ENCODE results near the gene SLC25A21.

SLC25A21 gene

GRCh38 chr14:37098132-37098531 lies 74.3 kb downstream of the SLC25A21 start:
- TF ChIP-seq POLR2AphosphoS5 (IDR thresholded peaks at IDR 0.05; ENCODE audit: low read depth, low read length) (no peak), POLR2A (IDR thresholded peaks at IDR 0.05; ENCODE audit: low read depth, low read length) (no peak), TAF1 (IDR thresholded peaks at IDR 0.05; ENCODE audit: borderline replicate concordance, low read depth, low read length) (no peak)
- no peak for DNase-seq (ENCODE audit: insufficient read length)
- FAIRE-seq: no peak

DNA sequence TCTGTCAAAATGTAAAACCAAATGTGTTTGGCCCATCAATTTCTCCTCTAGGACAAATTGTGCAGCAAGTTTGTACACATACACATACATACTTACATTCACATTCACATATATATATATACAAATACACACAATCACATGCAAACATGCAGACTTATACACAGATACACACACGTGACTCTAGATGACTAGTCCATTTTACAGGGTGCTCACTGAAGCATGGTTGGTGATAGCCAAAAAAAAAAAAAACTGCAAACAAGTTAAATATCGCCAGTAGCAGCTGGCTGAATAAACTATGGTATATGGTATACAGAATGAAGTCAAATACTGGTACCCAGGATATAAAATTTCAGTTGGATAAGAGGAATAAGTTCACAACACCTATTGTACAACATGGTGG lies 77.9 kb downstream of the SLC25A21 start:
- FAIRE-seq (no peak), DNase-seq (ENCODE audit: insufficient read length) (no peak)
- TF ChIP-seq TAF1 (IDR thresholded peaks at IDR 0.05; ENCODE audit: borderline replicate concordance, low read depth, low read length) (no peak), POLR2A (IDR thresholded peaks at IDR 0.05; ENCODE audit: low read depth, low read length) (no peak), POLR2AphosphoS5 (IDR thresholded peaks at IDR 0.05; ENCODE audit: low read depth, low read length) (no peak)

- no peak for DNase-seq (ENCODE audit: insufficient read length)
- FAIRE-seq: no peak
- TF ChIP-seq POLR2A (IDR thresholded peaks at IDR 0.05; ENCODE audit: low read depth, low read length) (no peak), TAF1 (IDR thresholded peaks at IDR 0.05; ENCODE audit: borderline replicate concordance, low read depth, low read length) (no peak), POLR2AphosphoS5 (IDR thresholded peaks at IDR 0.05; ENCODE audit: low read depth, low read length) (no peak)
Observed at GRCh38 chr14:37093364-37093763, 79.0 kb downstream of the SLC25A21 start.

GRCh38 chr14:37091651-37092050 lies 80.8 kb downstream of the SLC25A21 start:
- no peak for FAIRE-seq
- no peak for DNase-seq (ENCODE audit: insufficient read length)
- TF ChIP-seq TAF1 (IDR thresholded peaks at IDR 0.05; ENCODE audit: borderline replicate concordance, low read depth, low read length) (no peak), POLR2AphosphoS5 (IDR thresholded peaks at IDR 0.05; ENCODE audit: low read depth, low read length) (no peak), POLR2A (IDR thresholded peaks at IDR 0.05; ENCODE audit: low read depth, low read length) (no peak)

- TF ChIP-seq TAF1 (IDR thresholded peaks at IDR 0.05; ENCODE audit: borderline replicate concordance, low read depth, low read length) (no peak), POLR2A (IDR thresholded peaks at IDR 0.05; ENCODE audit: low read depth, low read length) (no peak), POLR2AphosphoS5 (IDR thresholded peaks at IDR 0.05; ENCODE audit: low read depth, low read length) (no peak)
- FAIRE-seq (no peak), DNase-seq (ENCODE audit: insufficient read length) (no peak)
Observed at GRCh38 chr14:37090026-37090425, 82.4 kb downstream of the SLC25A21 start.

DNA sequence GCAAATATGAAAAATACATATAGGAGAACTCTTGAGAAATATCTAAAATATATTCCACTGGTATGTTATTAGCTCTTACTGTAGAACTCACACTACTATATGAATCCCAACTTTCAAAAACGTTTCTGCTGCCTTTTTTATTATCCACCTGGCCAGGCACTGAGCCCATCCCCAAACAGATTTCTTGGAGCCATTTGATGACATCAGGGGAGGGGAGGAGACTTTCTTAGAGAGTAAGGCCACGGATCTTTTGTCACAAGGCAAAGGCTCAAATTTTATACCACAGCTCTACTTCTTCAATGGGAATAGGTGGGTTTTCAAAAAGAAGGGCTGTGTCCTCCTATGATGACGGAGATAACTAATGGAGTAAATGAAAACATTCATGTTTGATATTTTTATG lies 83.0 kb downstream of the SLC25A21 start:
- TF ChIP-seq POLR2A (IDR thresholded peaks at IDR 0.05; ENCODE audit: low read depth, low read length) (no peak), POLR2AphosphoS5 (IDR thresholded peaks at IDR 0.05; ENCODE audit: low read depth, low read length) (no peak), TAF1 (IDR thresholded peaks at IDR 0.05; ENCODE audit: borderline replicate concordance, low read depth, low read length) (no peak)
- no peak for DNase-seq (ENCODE audit: insufficient read length)
- no peak for FAIRE-seq

DNA sequence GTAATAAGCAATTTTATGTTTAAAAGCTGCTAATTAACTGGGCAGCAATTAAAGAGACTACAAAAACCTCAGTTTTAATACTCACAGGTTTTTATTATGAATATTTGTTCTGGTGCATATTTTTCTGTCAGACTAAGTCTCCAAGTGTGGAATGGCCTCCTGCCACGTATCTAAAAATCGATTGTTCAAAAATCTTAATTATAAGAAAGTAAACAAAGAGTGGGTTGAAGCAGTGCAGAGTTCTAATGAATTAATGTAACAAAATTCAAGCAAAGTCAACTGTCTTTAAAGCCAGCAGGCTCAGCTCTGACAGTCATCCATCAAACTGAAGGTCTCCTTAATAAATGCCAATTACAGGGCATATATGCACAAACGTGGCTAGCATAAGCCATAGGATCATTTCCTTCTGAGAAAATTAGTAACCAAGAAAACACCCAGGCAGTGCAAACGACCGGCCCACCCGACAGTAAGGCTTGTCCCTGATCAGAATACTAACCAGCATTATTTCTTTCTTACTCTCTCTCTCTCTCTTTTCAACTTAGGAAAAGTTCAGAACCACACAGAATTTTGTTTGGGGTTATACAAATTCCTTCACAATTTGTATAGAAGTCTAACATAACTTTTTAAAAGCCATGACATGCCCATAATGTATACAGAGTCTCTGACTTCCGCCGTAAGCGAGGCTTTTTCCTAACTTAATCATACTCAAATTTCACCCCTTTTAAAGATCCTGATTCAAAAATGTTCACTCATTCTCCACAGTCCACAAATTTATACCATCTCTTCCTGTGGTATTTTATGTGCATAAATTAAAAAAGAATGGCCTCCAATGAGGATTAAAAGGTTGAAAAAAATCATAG lies 83.8 kb downstream of the SLC25A21 start:
- TF ChIP-seq POLR2AphosphoS5 (IDR thresholded peaks at IDR 0.05; ENCODE audit: low read depth, low read length) (no peak), POLR2A (IDR thresholded peaks at IDR 0.05; ENCODE audit: low read depth, low read length) (no peak), TAF1 (IDR thresholded peaks at IDR 0.05; ENCODE audit: borderline replicate concordance, low read depth, low read length) (no peak)
- FAIRE-seq: no peak
- no peak for DNase-seq (ENCODE audit: insufficient read length)

GRCh38 chr14:37087520-37087919 lies 84.9 kb downstream of the SLC25A21 start:
- TF ChIP-seq POLR2AphosphoS5 (IDR thresholded peaks at IDR 0.05; ENCODE audit: low read depth, low read length) (no peak), POLR2A (IDR thresholded peaks at IDR 0.05; ENCODE audit: low read depth, low read length) (no peak)

GRCh38 chr14:37083599-37083998 lies 88.8 kb downstream of the SLC25A21 start:
- no peak for FAIRE-seq
- DNase-seq (ENCODE audit: insufficient read length): no peak
- TF ChIP-seq TAF1 (IDR thresholded peaks at IDR 0.05; ENCODE audit: borderline replicate concordance, low read depth, low read length): no peak
- TF ChIP-seq POLR2AphosphoS5 (IDR thresholded peaks at IDR 0.05; ENCODE audit: low read depth, low read length): no peak
- no peak for TF ChIP-seq POLR2A (IDR thresholded peaks at IDR 0.05; ENCODE audit: low read depth, low read length)

More at GRCh38 chr14:37087520-37087919, 84.9 kb downstream of the SLC25A21 start:
- DNase-seq (ENCODE audit: insufficient read length) (no peak), FAIRE-seq (no peak)

- FAIRE-seq (no peak), DNase-seq (ENCODE audit: insufficient read length) (no peak)
- TF ChIP-seq TAF1 (IDR thresholded peaks at IDR 0.05; ENCODE audit: borderline replicate concordance, low read depth, low read length): no peak
- TF ChIP-seq POLR2A (IDR thresholded peaks at IDR 0.05; ENCODE audit: low read depth, low read length): no peak
- TF ChIP-seq POLR2AphosphoS5 (IDR thresholded peaks at IDR 0.05; ENCODE audit: low read depth, low read length): no peak
Observed at GRCh38 chr14:37082449-37082848, 90.0 kb downstream of the SLC25A21 start.

DNA sequence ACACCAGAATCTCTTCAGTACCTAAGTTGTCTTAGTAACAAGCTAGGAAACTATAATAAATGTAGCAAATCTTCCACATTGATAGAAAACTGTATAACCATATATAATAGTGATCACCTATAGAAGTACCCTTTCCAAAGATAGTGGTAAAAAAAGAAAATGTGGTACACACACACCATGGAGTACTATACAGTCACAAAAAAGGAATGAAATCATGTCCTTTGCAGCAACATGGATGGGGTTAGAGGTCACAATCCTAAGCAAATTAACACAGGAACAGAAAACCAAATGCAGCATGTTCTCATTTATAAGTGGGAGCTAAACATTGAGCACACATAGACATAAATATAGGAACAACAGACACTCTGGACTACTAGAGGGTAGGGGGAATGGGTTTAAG lies 90.5 kb downstream of the SLC25A21 start:
- TF ChIP-seq POLR2AphosphoS5 (IDR thresholded peaks at IDR 0.05; ENCODE audit: low read depth, low read length): no peak
- TF ChIP-seq TAF1 (IDR thresholded peaks at IDR 0.05; ENCODE audit: borderline replicate concordance, low read depth, low read length): no peak
- no peak for TF ChIP-seq POLR2A (IDR thresholded peaks at IDR 0.05; ENCODE audit: low read depth, low read length)
- FAIRE-seq (no peak), DNase-seq (ENCODE audit: insufficient read length) (no peak)

DNA sequence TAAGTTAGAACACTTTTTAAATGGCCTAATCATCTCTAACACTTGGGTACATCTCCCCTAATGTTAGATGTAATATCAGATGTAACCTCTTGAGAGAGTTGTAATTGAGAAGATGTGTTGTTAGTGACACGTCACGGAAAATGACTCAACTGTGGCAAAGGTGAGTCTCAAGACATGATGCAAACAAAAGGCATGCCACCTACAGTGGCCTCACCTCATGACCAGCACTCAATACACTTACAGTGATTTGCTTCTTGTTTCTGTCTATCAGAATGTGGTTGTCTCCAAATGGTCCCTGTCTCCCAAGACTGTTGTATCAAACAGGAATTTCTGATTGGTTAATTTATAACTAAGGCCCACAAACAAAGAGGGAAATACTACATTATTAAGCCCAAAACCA lies 91.2 kb downstream of the SLC25A21 start:
- TF ChIP-seq POLR2AphosphoS5 (IDR thresholded peaks at IDR 0.05; ENCODE audit: low read depth, low read length) (no peak), TAF1 (IDR thresholded peaks at IDR 0.05; ENCODE audit: borderline replicate concordance, low read depth, low read length) (no peak), POLR2A (IDR thresholded peaks at IDR 0.05; ENCODE audit: low read depth, low read length) (no peak)
- no peak for DNase-seq (ENCODE audit: insufficient read length)
- FAIRE-seq: no peak
